KMS-11 (cell line): ENCODE results near the gene VWA7.

ENCODE experiments used
- H2AFZ ChIP-seq: fragments of 200-600 bp; sonication (generic); 2 replicates; pipeline ENCODE4 v1.6.1; 2016; ENCODE audit warnings: antibody characterized with exemption, mixed run types, low read depth
- H3K27ac ChIP-seq: fragments of 200-600 bp; sonication (generic); 2 replicates; pipeline ENCODE4 v1.6.1; 2016; ENCODE audit warnings: mild to moderate bottlenecking, mixed run types
- H3K27me3 ChIP-seq: fragments of 200-600 bp; sonication (generic); 2 replicates; pipeline ENCODE4 v1.6.1; 2017; ENCODE audit warnings: mild to moderate bottlenecking, low read depth, mixed run types, moderate library complexity; ENCODE audit not compliant: insufficient read depth
- H3K36me3 ChIP-seq: fragments of 200-600 bp; sonication (generic); 2 replicates; pipeline ENCODE4 v1.6.1; 2017; ENCODE audit warnings: mild to moderate bottlenecking, mixed run types; ENCODE audit not compliant: insufficient read depth
- H3K4me1 ChIP-seq: fragments of 200-600 bp; sonication (generic); 2 replicates; pipeline ENCODE4 v1.6.1; 2016; ENCODE audit warnings: mild to moderate bottlenecking, low read depth, mixed run types; ENCODE audit not compliant: poor library complexity, severe bottlenecking
- H3K4me2 ChIP-seq: fragments of 200-600 bp; sonication (generic); 2 replicates; pipeline ENCODE4 v1.7.0; 2016; ENCODE audit warnings: mild to moderate bottlenecking, mixed run types
- H3K4me3 ChIP-seq: fragments of 200-600 bp; sonication (generic); IDR thresholded peaks from 2 replicates; pipeline ENCODE4 v1.6.1; 2017; ENCODE audit warnings: low read depth, low read length, mixed read lengths; ENCODE audit not compliant: insufficient read depth
- H3K79me2 ChIP-seq: fragments of 200-600 bp; sonication (generic); 2 replicates; pipeline ENCODE4 v1.6.1; 2016; ENCODE audit warnings: low read depth, mixed run types; ENCODE audit not compliant: insufficient read depth
- H3K9ac ChIP-seq: fragments of 200-600 bp; sonication (generic); 2 replicates; pipeline ENCODE4 v1.6.1; 2016; ENCODE audit warnings: mild to moderate bottlenecking, mixed run types
- H4K20me1 ChIP-seq: fragments of 200-600 bp; sonication (generic); 2 replicates; pipeline ENCODE4 v1.6.1; 2016; ENCODE audit warnings: mild to moderate bottlenecking, mixed run types; ENCODE audit not compliant: insufficient read depth
- CTCF ChIP-seq: fragments of 200-600 bp; sonication (generic); conservative IDR thresholded peaks from 2 replicates; pipeline ENCODE4 v1.6.1; 2017; ENCODE audit warnings: low read depth, mild to moderate bottlenecking, antibody characterized with exemption, low read length, moderate library complexity, mixed read lengths

VWA7 gene

GRCh38 chr6:31763619-31763940 lies 13.5 kb downstream of the VWA7 start:
- no peaks in the 10 kb centered on the region for H3K79me2 ChIP-seq
- no peaks in the 10 kb centered on the region for H3K27me3 ChIP-seq
- no peaks in the 10 kb centered on the region for H4K20me1 ChIP-seq
- no peak overlapping the region for H2AFZ ChIP-seq
- H3K27ac ChIP-seq, result no peak overlapping the region
- H3K4me1 ChIP-seq, result peaks cover 14% of the 10 kb centered on the region
- no peak overlapping the region for H3K4me3 ChIP-seq
- TF ChIP-seq CTCF, result no peak
- H3K4me2 ChIP-seq, result no peak overlapping the region
- H3K36me3 ChIP-seq, result no peaks in the 10 kb centered on the region
- no peak overlapping the region for H3K9ac ChIP-seq

- Histone ChIP-seq H3K4me2 (no peak overlapping the region), H3K4me1 (peaks cover 14% of the 10 kb centered on the region), H2AFZ (no peak overlapping the region), H3K79me2 (no peaks in the 10 kb centered on the region), H3K27me3 (no peaks in the 10 kb centered on the region), H3K4me3 (no peak overlapping the region), H3K9ac (no peak overlapping the region), H3K36me3 (no peaks in the 10 kb centered on the region), H4K20me1 (no peaks in the 10 kb centered on the region), H3K27ac (no peak overlapping the region)
- TF ChIP-seq CTCF, result no peak
Observed at GRCh38 chr6:31762878-31763618, 14.1 kb downstream of the VWA7 start.

GRCh38 chr6:31762356-31762755 lies 14.8 kb downstream of the VWA7 start, which contains the start of gene SAPCD1:
SAPCD1 (plus strand) TSS chr6:31762656; CDS start chr6:31763055, 399 bp downstream.
- no peak within 1 kb of the TSS for H3K9ac ChIP-seq

GRCh38 chr6:31761343-31761742 lies 15.8 kb downstream of the VWA7 start:
- Histone ChIP-seq H3K4me3 (no peak overlapping the region), H2AFZ (no peak overlapping the region), H3K79me2 (no peaks in the 10 kb centered on the region), H4K20me1 (no peaks in the 10 kb centered on the region), H3K27ac (no peak overlapping the region), H3K27me3 (no peaks in the 10 kb centered on the region), H3K4me2 (no peak overlapping the region), H3K4me1 (peaks cover 14% of the 10 kb centered on the region), H3K36me3 (no peaks in the 10 kb centered on the region), H3K9ac (no peak overlapping the region)
- no peak for TF ChIP-seq CTCF

More at GRCh38 chr6:31762356-31762755, 14.8 kb downstream of the VWA7 start, which contains the start of gene SAPCD1:
- Histone ChIP-seq H3K27ac (no peak within 1 kb of the TSS), H3K4me1 (peaks cover 14% of the 10 kb centered on the region), H3K27me3 (no peaks in the 10 kb centered on the region), H3K4me3 (no peak within 1 kb of the TSS), H4K20me1 (no peaks in the 10 kb centered on the region), H3K79me2 (no peaks in the 10 kb centered on the region), H3K36me3 (no peaks in the 10 kb centered on the region), H3K4me2 (no peak within 1 kb of the TSS), H2AFZ (no peak within 1 kb of the TSS)
- TF ChIP-seq CTCF, result no peak
